ENCODE data around the gene PSPH. TPM values are rescaled to one million over a fixed set of nuclear protein-coding genes. Genes with fewer than 3 reads are reported as not detected.
A peak's percentile ranks its signal among the peaks of the same experiment; 100 is the strongest.

PSPH gene
- total RNA-seq, 3 donors from 2014 or later = 11.4 to 17.7 (median 14.4) TPM

DNA sequence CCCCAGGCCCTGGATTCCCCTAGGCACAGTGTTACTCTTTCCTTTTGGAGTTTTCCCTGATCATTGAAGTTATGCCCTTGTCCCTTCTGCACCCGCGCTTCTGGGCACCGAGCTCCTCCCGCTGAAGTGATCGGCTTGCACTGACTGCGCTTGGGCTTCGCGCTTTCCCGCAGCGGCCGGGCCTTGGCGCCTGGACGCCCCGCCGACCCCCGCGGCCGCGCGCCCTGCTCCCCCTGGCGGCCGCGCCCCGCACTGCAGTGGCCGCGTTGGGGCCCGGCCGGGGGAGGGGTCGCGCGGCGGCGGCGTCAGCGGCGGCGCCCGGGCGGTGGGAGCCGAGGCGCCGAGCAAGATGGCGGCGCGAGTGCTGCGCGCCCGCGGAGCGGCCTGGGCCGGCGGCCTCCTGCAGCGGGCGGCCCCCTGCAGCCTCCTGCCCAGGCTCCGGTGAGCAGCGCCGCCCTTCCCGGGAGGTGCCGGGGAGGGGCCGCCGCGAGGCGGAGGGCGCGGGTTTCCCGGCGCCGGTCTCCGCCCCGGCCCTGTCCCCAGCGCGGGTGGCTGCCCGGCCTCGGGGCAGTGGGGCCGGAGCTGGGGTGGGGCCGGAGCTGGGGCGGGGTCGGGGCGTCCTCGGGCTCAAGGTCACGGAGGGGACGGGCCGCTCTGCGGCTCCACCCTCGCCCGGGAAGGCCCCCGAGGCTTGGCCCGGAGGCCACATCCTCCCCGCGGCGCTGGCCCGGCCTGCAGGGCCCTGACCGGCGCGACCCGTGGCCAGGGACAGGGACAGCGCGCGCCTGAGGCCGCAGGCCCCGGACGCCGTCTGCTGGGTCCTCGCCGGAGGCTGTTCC lies 86.8 kb downstream of the PSPH start, which contains the start of gene NIPSNAP2:
Gene NIPSNAP2 (plus strand): TSS at position 325 of the 839 bp plus-strand sequence. CDS start 25 bp downstream, at position 350.
- Histone ChIP-seq H3K4me3 (peak within 1 kb of the TSS; percentile 61 to 95 (median 64)), H3K27ac (peak within 1 kb of the TSS; percentile 94 to 96), H3K36me3 (no peaks in the 10 kb centered on the region), H3K4me1 (peaks cover 0 to 5% of the 10 kb centered on the region in 2 donors), H3K27me3 (no peaks in the 10 kb centered on the region), H3K9me3 (no peaks in the 10 kb centered on the region)
- intact Hi-C loops (cut with DNase I; ENCODE audit: low total_unique reads) = loop anchor here (5.0 kb wide), 1 partner anchor 527 kb away; no protein-coding TSS in a partner anchor
- DNase-seq (ENCODE audit: low spot score in 2 of 2) = peak; percentile 44 to 64
- TF ChIP-seq, protein P1, sequence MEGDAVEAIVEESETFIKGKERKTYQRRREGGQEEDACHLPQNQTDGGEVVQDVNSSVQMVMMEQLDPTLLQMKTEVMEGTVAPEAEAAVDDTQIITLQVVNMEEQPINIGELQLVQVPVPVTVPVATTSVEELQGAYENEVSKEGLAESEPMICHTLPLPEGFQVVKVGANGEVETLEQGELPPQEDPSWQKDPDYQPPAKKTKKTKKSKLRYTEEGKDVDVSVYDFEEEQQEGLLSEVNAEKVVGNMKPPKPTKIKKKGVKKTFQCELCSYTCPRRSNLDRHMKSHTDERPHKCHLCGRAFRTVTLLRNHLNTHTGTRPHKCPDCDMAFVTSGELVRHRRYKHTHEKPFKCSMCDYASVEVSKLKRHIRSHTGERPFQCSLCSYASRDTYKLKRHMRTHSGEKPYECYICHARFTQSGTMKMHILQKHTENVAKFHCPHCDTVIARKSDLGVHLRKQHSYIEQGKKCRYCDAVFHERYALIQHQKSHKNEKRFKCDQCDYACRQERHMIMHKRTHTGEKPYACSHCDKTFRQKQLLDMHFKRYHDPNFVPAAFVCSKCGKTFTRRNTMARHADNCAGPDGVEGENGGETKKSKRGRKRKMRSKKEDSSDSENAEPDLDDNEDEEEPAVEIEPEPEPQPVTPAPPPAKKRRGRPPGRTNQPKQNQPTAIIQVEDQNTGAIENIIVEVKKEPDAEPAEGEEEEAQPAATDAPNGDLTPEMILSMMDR (IDR thresholded peaks at IDR 0.05) = peak in 1 of 3 donors; percentile 96
- TF ChIP-seq POLR2AphosphoS5 (IDR thresholded peaks at IDR 0.05) = no peak

DNA sequence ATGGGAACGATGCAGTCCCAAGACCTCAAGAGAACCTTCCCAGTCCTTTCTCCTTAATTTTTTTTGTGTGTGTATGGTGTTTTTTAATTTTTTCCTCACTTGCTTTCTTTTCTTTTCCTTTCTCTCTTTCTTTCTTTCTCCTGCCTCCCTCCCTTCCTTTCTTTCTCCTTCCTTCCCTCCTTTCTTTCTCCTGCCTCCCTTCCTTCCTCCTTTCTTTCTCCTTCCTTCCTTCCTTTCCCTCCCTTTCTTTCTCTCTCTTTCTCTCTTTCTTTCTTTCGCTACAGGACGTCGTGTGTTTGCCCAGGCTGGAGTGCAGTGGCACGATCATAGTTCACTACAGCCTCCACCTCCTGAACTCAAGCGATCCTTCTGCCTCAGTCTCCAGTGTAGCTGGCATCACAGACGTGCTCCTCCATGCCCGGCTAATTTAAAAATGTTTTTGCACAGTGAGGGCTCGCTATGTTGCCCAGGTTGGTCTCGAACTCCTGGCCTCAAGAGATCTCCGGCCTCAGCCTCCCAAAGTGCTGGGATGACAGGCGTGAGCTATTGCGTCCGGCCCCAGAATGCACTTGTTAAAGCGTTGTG lies 87.6 kb downstream of the PSPH start:
- TF ChIP-seq POLR2A (IDR thresholded peaks at IDR 0.05) (no peak), POLR2AphosphoS5 (IDR thresholded peaks at IDR 0.05) (no peak)
- TF ChIP-seq, protein P1 (IDR thresholded peaks at IDR 0.05) = no peak
- no peaks in the 10 kb centered on the region for H3K27me3 ChIP-seq
- no peaks in the 10 kb centered on the region for H3K36me3 ChIP-seq
- intact Hi-C loops (cut with DNase I; ENCODE audit: low total_unique reads) = loop anchor here (5.0 kb wide), 1 partner anchor 526 kb away; no protein-coding TSS in a partner anchor
- peaks cover 0 to 5% of the 10 kb centered on the region in 2 donors for H3K4me1 ChIP-seq
- H3K4me3 ChIP-seq = peak overlapping the region; percentile 61 to 95 (median 64)
- H3K9me3 ChIP-seq = no peaks in the 10 kb centered on the region
- DNase-seq (ENCODE audit: low spot score in 2 of 2) = no peak
- peak overlapping the region; percentile 94 to 96 for H3K27ac ChIP-seq

DNA sequence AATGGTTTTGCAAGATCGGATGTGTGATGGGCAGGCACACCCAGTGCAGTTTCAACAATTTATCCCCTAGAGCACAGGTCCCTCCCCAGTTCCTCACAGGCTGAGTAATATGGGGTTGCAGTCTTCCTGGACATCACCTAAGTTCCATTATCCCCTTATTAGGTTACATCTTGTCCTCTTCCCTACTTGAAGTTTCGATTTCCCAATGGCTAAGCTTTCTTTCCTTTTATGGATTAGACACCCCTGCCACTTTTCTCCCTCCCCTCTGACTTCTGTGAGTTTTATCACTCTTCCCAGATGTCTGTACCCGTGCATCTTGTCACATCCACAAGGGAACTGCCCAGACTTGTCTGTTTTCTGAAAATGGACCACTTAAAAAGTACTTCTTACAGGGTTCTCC lies 89.2 kb downstream of the PSPH start:
- Histone ChIP-seq H3K9me3 (no peaks in the 10 kb centered on the region), H3K27ac (peak overlapping the region; percentile 63 to 96), H3K4me3 (no peak overlapping the region), H3K4me1 (peaks cover 0 to 5% of the 10 kb centered on the region in 2 donors), H3K27me3 (no peaks in the 10 kb centered on the region), H3K36me3 (no peaks in the 10 kb centered on the region)
- intact Hi-C loops (cut with DNase I; ENCODE audit: low total_unique reads) = loop anchor here (5.0 kb wide), 1 partner anchor 525 kb away; no protein-coding TSS in a partner anchor
- DNase-seq (ENCODE audit: low spot score in 2 of 2) = no peak
- TF ChIP-seq POLR2A (IDR thresholded peaks at IDR 0.05) = no peak
- TF ChIP-seq POLR2AphosphoS5 (IDR thresholded peaks at IDR 0.05) = no peak
- TF ChIP-seq, protein P1 (IDR thresholded peaks at IDR 0.05) = no peak

Other genes with a start within 250 kb of the PSPH start
- gene SEPTIN14, start 188.7 kb downstream of the PSPH start, total RNA-seq = not detected
- gene ZNF713, start 164.0 kb downstream of the PSPH start, total RNA-seq = 1 to 10 TPM; 2.6 to 5.8 (median 4.2) TPM
- gene MRPS17, start 99.6 kb downstream of the PSPH start, total RNA-seq = 10 to 100 TPM in 1 of 3 donors, 1 to 10 TPM in 2; 6.9 to 10.4 (median 9.2) TPM
- 100 to 1,000 TPM in 1 of 3 donors, 10 to 100 TPM in 2; 79.8 to 128 (median 87.2) TPM for gene NIPSNAP2, start 86.9 kb downstream of the PSPH start, total RNA-seq
- 100 to 1,000 TPM in 2 of 3 donors, 10 to 100 TPM in 1; 75.7 to 137 (median 112) TPM for gene CCT6A, start 321 bp upstream of the PSPH start, total RNA-seq
- gene SUMF2, start 12.8 kb upstream of the PSPH start, total RNA-seq = 100 to 1,000 TPM; 123 to 131 (median 127) TPM
- 1 to 10 TPM; 2.6 to 4.3 (median 2.8) TPM for gene PHKG1, start 41.5 kb upstream of the PSPH start, total RNA-seq
- gene CHCHD2, start 55.0 kb upstream of the PSPH start, total RNA-seq = 100 to 1,000 TPM; 327 to 371 (median 363) TPM
- 10 to 100 TPM in 1 of 3 donors, 1 to 10 TPM in 1, not detected in 1; 5.2 to 10.1 TPM for gene NUPR2, start 65.0 kb upstream of the PSPH start, total RNA-seq